Bronchial epithelial cell (primary cell): ENCODE data around the gene ADAMTS14. TPM values are rescaled to one million over a fixed set of nuclear protein-coding genes. Genes with fewer than 3 reads are reported as not detected.

ENCODE experiments used
- DNase-seq: peaks from one replicate; pipeline ENCODE4 v3.0.0-alpha.2; 2010; ENCODE audit warnings: low read depth
- FAIRE-seq: peaks from 2 replicates; lab custom pipeline; 2011; peaks lifted over from hg19 to GRCh38; lab: Jason Lieb, UNC
- H3K27me3 ChIP-seq: 2 replicates; pipeline ENCODE4 v1.5.1; 2011; ENCODE audit warnings: low read length; ENCODE audit not compliant: control insufficient read depth, insufficient read depth
- H3K36me3 ChIP-seq: 2 replicates; pipeline ENCODE4 v1.5.1; 2011; ENCODE audit warnings: low read length; ENCODE audit not compliant: control insufficient read depth, insufficient read depth
- H3K4me3 ChIP-seq: 2 replicates; pipeline ENCODE4 v1.5.1; 2011; ENCODE audit warnings: mild to moderate bottlenecking, low read depth, low read length, control low read depth
- CTCF ChIP-seq: IDR thresholded peaks from 2 replicates; pipeline ENCODE4 v1.5.1; 2011; ENCODE audit warnings: mild to moderate bottlenecking, moderate library complexity, low read length, control low read depth, inconsistent platforms; ENCODE audit not compliant: insufficient read depth, severe bottlenecking
- total RNA-seq: library from RNA; depleted of rRNA; stranded (reverse); fragments of >200 nt; gene quantifications from 2 replicates; pipeline ENCODE4 v1.2.1, GENCODE V29; 2014

Gene ADAMTS14
- total RNA-seq, 1 donor from 2014 or later = 0.26 TPM

DNA sequence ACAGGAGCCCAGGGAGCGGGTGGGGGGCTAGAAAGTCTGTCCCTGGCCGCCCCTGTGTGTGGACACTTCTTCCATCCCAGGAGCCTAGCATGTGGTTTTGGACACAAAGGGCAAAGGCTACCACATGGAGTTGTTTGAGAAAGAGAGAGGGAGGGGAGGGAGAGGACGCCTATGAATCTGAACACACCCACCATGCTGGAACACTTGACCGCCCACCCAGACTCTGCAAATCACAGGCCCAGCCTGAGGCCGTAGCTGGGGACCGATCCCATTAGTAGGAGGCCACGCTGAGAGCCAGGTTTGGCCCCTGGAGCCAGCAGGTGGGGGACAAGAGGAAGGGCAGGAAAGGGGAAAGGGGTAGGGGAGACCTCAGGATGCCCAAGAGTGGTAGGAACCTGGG, 39.6 kb downstream of the ADAMTS14 start:
- no peak for TF ChIP-seq CTCF
- H3K36me3 ChIP-seq = no peaks in the 10 kb centered on the region
- no peaks in the 10 kb centered on the region for H3K27me3 ChIP-seq
- H3K4me3 ChIP-seq = no peak overlapping the region
- DNase-seq (no peak), FAIRE-seq (no peak)

DNA sequence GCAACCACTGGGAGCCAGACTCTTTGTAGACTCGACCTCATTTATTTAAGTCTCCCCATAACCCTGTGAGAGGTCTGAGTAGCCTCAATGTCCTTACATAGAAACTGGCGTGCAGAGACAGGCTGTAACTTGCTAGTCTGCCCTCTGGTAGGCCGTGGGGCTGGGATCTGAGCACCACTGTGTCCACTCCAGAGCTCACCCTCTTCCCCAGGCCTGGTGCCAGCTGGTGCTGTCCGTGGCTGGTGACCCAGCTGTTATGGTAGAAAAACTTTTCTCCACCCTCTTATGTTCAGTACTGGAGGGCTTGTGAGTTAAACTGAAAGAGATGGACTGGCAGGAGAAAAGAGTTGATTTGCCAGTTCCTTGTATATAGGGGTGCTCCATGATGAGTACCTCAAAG, 41.9 kb downstream of the ADAMTS14 start:
- Histone ChIP-seq H3K36me3 (no peaks in the 10 kb centered on the region), H3K27me3 (no peaks in the 10 kb centered on the region), H3K4me3 (no peak overlapping the region)
- FAIRE-seq (no peak), DNase-seq (peak; percentile 12)
- TF ChIP-seq CTCF = no peak

GRCh38 chr10:70714951-70715350, 42.6 kb downstream of the ADAMTS14 start:
- H3K27me3 ChIP-seq = no peaks in the 10 kb centered on the region
- FAIRE-seq = no peak
- no peak for DNase-seq
- no peak overlapping the region for H3K4me3 ChIP-seq
- no peaks in the 10 kb centered on the region for H3K36me3 ChIP-seq
- no peak for TF ChIP-seq CTCF

DNA sequence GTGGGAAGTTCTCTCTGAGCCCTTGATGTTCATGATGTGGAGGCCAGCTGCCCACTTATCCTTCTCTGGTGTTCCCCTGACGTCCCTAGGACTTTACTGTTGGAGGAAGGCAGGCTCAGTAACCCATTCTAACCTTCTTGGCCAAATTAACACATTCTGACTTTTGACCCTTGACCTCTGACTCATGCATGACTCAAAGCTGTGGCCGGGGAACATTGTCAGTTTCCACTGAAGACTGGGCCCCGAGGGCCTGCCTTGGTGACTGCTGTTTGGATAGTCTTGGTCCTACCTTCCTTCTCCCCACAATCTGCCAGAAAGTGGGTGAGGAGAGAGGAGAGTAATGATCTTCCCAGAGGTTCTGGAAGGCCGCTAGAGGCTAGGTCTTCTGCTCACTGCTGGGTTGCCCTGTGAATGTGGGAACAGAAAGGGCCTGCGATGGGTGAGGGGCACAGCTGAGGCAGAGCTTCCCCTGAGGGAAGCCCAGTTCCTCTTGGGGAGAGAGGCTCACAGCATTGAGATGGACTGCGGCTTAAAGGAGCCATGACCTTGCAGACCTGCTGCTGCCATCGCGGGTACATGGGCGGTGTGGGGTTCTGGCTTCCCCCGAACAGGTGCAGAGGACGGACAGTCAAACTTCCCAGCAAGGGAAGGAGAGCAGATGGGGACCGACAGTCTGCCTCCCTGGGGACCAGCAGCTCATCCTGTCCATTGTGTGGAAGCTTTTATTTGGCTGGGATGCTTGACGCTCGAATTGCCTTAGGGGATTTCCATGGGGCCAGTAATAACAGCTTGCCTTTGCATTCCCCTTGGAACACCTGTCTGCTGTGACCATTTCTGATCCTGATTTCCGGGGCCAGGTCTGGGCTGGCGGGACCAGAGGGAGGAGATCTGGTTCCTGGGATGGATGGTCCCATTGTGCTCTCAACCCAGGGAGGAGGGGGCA, 43.8 kb downstream of the ADAMTS14 start:
- FAIRE-seq (no peak), DNase-seq (no peak)
- Histone ChIP-seq H3K4me3 (no peak overlapping the region), H3K27me3 (no peaks in the 10 kb centered on the region), H3K36me3 (no peaks in the 10 kb centered on the region)
- TF ChIP-seq CTCF = no peak

DNA sequence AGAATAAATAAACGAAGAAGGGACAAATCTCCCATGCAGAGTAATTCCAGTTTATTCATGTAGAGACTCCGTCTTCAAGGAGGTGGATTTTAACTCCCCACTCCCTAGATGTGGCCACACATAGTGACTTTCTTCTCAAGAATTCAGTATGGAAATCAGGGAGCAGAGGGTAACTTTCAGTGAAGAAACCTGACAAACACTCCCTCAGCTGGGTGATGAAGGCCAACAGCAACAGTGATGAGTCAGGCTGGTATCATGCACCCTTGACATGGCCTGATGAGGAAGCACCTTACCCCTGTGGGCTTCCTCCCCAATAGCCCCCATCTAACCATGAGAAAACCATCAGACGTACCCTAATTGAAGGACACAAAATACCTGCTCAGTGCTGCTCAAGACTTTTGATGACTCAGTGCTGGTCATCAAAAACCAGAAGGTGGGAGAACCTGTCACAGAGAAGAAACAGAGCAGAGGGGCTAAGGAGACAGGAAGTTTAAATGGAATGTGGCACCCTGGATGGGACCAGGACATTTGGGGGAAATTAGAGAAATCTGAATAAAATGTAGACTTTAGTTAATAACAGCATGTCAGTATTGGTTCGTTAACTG, 50.6 kb downstream of the ADAMTS14 start:
- FAIRE-seq (peak; percentile 13), DNase-seq (peak; percentile 60)
- Histone ChIP-seq H3K36me3 (no peaks in the 10 kb centered on the region), H3K27me3 (peaks cover 3% of the 10 kb centered on the region), H3K4me3 (no peak overlapping the region)
- no peak for TF ChIP-seq CTCF
